A549 (cell line): ENCODE results near the gene UNC5A.

Source experiments
- CTCF ChIP-seq: fragments of >200 bp; sonication (Bioruptor Twin); formaldehyde crosslinking; IDR thresholded peaks from 3 replicates; pipeline ENCODE4 v1.5.1; 2016
- HES2 ChIP-seq: fragments of >200 bp; sonication (Bioruptor Twin); formaldehyde crosslinking; IDR thresholded peaks from 2 replicates; pipeline ENCODE4 v1.6.1; 2016
- MAZ ChIP-seq: fragments of 150-350 bp; IDR thresholded peaks from 2 replicates; pipeline ENCODE4 v1.6.1; 2014; ENCODE audit warnings: antibody characterized with exemption, low read depth, low read length, borderline replicate concordance
- NR3C1 ChIP-seq: fragments of >200 bp; sonication (Bioruptor Twin); formaldehyde crosslinking; IDR thresholded peaks from 3 replicates; pipeline ENCODE4 v1.6.1; 2017
- PBX3 ChIP-seq: IDR thresholded peaks from 2 replicates; pipeline ENCODE4 v1.6.1; 2012
- RAD21 ChIP-seq, 2 experiments: fragments of >200 bp in 1 of 2; sonication (Bioruptor Twin) in 1 of 2; formaldehyde crosslinking in 1 of 2; IDR thresholded peaks in 1 of 2; conservative IDR thresholded peaks in 1 of 2; 2 replicates in 1 of 2; 3 replicates in 1 of 2; pipeline ENCODE4 v1.6.1; 2012 to 2018; ENCODE audit warnings: inconsistent platforms in 1 of 2
- TP53 ChIP-seq: fragments of 250-450 bp; sonication (Bioruptor Pico); IDR thresholded peaks from 2 replicates; pipeline ENCODE4 v1.5.0; 2021; ENCODE audit warnings: mild to moderate bottlenecking, moderate library complexity
- USF2 ChIP-seq: fragments of 450-650 bp; IDR thresholded peaks from 2 replicates; pipeline ENCODE4 v1.6.1; 2014; ENCODE audit warnings: antibody characterized with exemption

- TF ChIP-seq CTCF (no peak), NR3C1 (no peak), USF2 (no peak), TP53 (CRISPR knock-in tag) (no peak), MAZ (no peak), PBX3 (no peak), RAD21 (conservative IDR thresholded peaks at IDR 0.05 in 1 of 2, IDR thresholded peaks at IDR 0.05 in 1 of 2) (no peak), HES2 (no peak)
Measured at GRCh38 chr5:176788941-176789872, 21.2 kb upstream of the UNC5A start.
